ENCODE data around the gene TMPRSS13. TPM values are rescaled to one million over a fixed set of nuclear protein-coding genes. Genes with fewer than 3 reads are reported as not detected.

Gene TMPRSS13
- total RNA-seq, 3 donors from 2014 or later, result 0.26 to 0.38 (median 0.38) TPM

DNA sequence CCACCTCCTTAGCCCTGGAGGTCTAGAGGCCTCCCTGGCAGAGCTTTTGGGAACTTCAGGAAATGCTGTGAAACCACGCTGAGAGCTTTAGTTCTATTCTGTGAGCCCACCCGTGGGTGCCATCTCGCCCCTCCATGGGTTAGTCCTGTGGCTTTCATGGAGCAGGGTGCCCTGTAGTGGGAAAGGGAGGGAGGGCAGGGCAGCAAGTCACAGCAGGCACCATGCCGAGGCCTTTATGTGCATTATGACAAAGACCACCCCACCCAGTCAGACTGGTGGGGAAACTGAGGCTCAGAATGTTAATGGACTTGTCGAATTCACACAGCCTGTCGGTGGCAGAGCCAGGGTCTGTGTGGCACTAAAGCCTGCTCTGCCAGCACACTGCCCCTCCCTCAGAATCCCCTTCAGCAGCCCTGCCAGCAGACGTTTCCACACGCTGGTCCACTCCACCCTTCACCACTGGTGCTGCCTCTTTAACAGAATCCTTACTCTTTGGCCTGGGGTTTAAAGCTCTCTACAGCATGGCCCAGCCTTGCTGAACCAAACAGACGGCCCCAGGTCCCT, 13.4 kb downstream of the TMPRSS13 start:
- Mint-ChIP-seq H3K36me3 (ENCODE audit: insufficient read depth) (no peaks in the 10 kb centered on the region), H3K4me3 (no peak overlapping the region)
- DNase-seq, result no peak

DNA sequence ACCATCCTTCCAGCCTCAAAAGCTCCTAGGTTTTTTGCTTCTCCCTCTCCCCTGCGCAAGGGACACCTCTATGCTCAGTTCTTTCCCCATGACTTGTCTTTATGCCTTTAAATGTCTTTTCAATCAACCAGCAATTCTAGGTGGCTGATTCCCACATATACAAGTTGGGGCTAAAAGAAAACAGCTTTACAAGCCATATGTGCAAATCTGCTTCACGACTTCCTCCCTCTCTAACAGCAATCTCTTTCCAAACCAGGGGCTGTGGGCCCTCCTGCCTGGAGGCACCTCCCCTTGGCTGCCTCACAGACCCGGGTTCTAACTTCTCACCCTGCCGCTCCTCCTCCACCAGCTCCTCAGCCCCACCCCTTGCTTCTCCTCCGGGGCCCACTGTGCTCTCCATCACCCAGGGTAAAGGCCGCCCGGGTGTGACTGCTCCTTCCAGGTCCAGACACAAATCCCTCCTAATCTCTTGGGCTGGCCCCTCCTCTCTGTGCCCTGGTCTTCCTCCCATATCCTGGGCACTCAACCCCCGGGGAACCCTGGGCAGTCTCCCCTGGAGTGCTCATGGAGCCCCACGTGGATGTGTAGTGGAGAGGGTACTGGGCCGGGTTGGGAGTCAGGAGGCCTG, 14.1 kb downstream of the TMPRSS13 start:
- H3K36me3 Mint-ChIP-seq (ENCODE audit: insufficient read depth), result no peaks in the 10 kb centered on the region
- H3K4me1 Mint-ChIP-seq (ENCODE audit: low read depth), result peaks cover 5% of the 10 kb centered on the region
- H3K4me3 Mint-ChIP-seq, result no peak overlapping the region
- no peaks in the 10 kb centered on the region for H3K9me3 Mint-ChIP-seq
- H3K27me3 Mint-ChIP-seq (ENCODE audit: low read depth), result no peaks in the 10 kb centered on the region
- ATAC-seq (no peak), DNase-seq (no peak)

More for the DNA sequence above, 13.4 kb downstream of the TMPRSS13 start:
- no peaks in the 10 kb centered on the region for H3K27me3 Mint-ChIP-seq (ENCODE audit: low read depth)
- ATAC-seq, result no peak
- no peaks in the 10 kb centered on the region for H3K9me3 Mint-ChIP-seq
- H3K4me1 Mint-ChIP-seq (ENCODE audit: low read depth), result peaks cover 5% of the 10 kb centered on the region

DNA sequence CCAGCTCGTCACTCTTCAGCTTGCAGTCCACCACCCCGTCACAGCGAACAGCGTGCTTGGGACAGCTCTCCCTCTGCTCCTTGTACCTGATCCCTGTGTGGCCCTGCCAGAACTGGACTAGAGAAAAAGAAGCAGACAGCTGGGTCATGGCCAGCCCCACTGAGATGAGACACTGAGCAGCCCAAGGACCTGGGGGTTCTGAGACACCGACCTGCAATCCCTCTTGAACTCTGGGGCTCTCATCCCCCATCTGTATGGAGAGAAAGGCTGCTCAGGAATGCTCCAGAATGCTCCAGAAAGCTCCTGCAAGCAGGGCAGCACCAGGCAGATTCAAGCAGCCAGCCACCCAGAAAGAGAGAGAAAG, 14.8 kb downstream of the TMPRSS13 start:
- DNase-seq, result no peak
- H3K36me3 Mint-ChIP-seq (ENCODE audit: insufficient read depth), result no peaks in the 10 kb centered on the region
- no peaks in the 10 kb centered on the region for H3K9me3 Mint-ChIP-seq
- H3K27me3 Mint-ChIP-seq (ENCODE audit: low read depth), result no peaks in the 10 kb centered on the region
- ATAC-seq, result no peak
- no peak overlapping the region for H3K4me3 Mint-ChIP-seq
- H3K4me1 Mint-ChIP-seq (ENCODE audit: low read depth), result peaks cover 3% of the 10 kb centered on the region

DNA sequence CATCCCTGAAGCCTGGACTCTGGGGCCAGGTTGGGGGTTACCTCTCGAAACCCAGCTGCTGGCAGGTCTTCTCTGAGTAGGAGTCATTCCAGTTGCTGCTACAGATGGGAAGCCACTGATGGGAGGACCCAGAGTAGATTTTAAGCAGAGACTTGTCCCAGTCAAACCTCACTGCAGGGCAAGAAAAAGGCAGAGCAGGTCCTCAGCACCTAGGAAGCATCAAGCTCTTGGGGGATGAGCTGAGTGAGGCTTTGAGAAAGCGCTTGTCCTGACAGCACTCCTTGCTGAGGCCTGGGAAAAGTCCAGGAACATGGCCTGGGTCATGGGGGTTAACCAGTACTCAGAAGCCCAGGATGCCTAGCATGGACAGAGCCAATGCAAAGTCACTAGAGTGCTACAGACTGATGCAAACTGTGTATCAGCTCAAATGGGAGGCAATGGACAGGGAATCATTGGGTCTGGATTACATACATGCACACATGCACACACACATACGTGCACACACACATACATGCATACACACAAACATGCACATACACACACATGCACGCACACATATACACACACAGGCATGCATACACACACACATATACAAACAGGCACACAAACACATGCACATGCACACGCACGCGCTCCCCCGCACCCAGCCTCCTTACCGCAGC, 15.3 kb downstream of the TMPRSS13 start:
- Mint-ChIP-seq H3K4me3 (no peak overlapping the region), H3K36me3 (ENCODE audit: insufficient read depth) (no peaks in the 10 kb centered on the region), H3K9me3 (no peaks in the 10 kb centered on the region), H3K4me1 (ENCODE audit: low read depth) (no peaks in the 10 kb centered on the region), H3K27me3 (ENCODE audit: low read depth) (no peaks in the 10 kb centered on the region)
- no peak for DNase-seq
- no peak for ATAC-seq

DNA sequence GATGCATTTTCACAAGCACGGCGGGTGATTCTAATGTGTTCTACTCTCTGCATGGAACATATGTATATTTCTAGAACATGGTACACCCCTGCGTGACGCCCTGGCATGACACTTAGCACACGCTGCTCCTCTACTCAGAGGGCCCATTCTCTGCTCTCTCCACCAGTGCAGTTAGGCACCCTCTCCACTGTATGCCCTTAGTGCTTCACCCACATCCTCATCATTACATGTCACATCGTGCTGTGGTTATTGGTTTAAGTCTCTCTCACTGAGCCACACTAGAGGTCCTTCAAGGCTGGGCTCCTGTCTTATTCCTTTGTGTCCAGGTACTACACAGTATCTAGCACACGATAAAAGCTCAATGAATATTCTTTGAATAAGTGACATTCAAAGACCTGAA, 16.7 kb downstream of the TMPRSS13 start:
- Mint-ChIP-seq H3K9me3 (no peaks in the 10 kb centered on the region), H3K4me1 (ENCODE audit: low read depth) (peaks cover 2% of the 10 kb centered on the region), H3K27me3 (ENCODE audit: low read depth) (no peaks in the 10 kb centered on the region), H3K4me3 (no peak overlapping the region), H3K36me3 (ENCODE audit: insufficient read depth) (no peaks in the 10 kb centered on the region)
- ATAC-seq (no peak), DNase-seq (no peak)

DNA sequence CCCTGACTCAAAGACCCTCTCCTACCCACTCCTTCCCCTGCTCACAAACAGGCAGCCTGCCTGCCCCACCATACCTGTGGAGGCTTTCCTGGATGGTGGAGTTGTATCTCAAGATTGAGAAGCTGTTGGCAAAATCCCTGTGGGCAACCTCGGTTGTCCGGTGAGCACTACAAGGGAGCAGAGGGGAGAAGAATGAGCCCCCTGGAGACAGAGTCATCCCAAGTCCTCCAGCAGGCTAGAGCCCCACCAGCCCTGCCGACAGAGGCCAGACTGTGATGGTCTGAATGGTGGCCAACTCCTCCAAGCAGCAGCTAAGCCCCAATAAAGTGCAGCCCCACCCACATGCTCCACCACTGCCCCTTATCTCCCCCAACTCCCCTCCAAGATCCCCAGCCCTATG, 17.5 kb downstream of the TMPRSS13 start:
- DNase-seq (no peak), ATAC-seq (no peak)
- Mint-ChIP-seq H3K9me3 (no peaks in the 10 kb centered on the region), H3K4me1 (ENCODE audit: low read depth) (peaks cover 6% of the 10 kb centered on the region), H3K27me3 (ENCODE audit: low read depth) (no peaks in the 10 kb centered on the region), H3K36me3 (ENCODE audit: insufficient read depth) (no peaks in the 10 kb centered on the region), H3K4me3 (no peak overlapping the region)

DNA sequence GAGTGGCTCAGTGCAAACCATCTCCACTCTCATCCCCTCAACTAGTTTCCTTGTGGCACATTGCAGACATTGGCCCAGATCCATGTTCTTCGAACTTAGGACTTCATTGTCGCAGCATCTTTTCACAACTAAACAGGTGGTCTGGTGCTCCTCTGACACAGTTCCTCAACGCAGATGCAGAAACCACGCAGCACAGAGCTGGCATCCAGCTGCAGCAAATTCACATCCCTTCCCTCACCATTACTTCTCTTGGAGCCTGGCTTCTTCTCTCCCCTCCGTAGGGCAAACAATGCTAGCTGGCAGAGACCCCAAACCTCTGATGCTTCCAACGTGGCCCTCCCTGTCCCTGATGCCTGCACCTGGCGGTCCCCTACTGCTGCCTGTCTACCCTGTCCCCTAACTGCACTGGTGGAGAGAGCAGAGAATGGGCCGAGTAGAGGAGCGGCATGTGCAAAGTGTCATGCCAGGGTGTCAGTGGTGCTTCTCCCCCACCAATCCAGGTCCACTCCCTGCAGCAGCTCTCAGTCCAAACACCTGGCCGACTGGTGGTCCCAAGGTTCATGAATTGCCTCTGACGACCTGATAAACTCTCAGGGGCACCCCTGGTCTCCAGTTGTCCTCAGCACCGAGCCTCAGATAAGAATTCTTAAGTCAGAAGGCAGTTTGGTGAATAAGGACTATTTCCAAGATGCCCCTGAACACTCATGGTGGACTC, 18.1 kb downstream of the TMPRSS13 start:
- H3K27me3 Mint-ChIP-seq (ENCODE audit: low read depth), result no peaks in the 10 kb centered on the region

DNA sequence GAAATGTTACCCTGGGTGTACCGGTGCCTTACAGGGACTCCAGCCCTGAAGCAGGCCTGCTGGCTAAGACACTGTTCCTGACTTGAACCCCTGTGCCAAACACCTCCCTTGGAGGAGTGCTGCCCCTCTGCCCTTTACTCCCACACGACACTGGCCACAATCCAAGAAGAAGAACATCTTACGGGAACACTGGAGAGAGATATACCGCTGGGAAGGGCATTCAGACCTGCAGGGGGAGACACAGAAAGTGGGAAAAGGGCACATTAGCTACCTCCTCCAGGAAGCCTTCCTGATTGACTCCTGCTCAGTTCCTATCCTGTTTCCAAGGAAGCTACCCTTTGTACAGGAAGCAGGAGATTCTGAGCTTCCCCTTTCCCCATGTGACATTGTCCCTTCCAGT, 18.7 kb downstream of the TMPRSS13 start:
- Mint-ChIP-seq H3K4me1 (ENCODE audit: low read depth) (peaks cover 6% of the 10 kb centered on the region), H3K9me3 (no peaks in the 10 kb centered on the region), H3K36me3 (ENCODE audit: insufficient read depth) (no peaks in the 10 kb centered on the region), H3K4me3 (no peak overlapping the region), H3K27me3 (ENCODE audit: low read depth) (no peaks in the 10 kb centered on the region)
- no peak for ATAC-seq
- no peak for DNase-seq

More for the DNA sequence above, 18.1 kb downstream of the TMPRSS13 start:
- no peaks in the 10 kb centered on the region for H3K9me3 Mint-ChIP-seq
- ATAC-seq (no peak), DNase-seq (no peak)
- no peaks in the 10 kb centered on the region for H3K36me3 Mint-ChIP-seq (ENCODE audit: insufficient read depth)
- H3K4me3 Mint-ChIP-seq, result no peak overlapping the region
- peaks cover 6% of the 10 kb centered on the region for H3K4me1 Mint-ChIP-seq (ENCODE audit: low read depth)

DNA sequence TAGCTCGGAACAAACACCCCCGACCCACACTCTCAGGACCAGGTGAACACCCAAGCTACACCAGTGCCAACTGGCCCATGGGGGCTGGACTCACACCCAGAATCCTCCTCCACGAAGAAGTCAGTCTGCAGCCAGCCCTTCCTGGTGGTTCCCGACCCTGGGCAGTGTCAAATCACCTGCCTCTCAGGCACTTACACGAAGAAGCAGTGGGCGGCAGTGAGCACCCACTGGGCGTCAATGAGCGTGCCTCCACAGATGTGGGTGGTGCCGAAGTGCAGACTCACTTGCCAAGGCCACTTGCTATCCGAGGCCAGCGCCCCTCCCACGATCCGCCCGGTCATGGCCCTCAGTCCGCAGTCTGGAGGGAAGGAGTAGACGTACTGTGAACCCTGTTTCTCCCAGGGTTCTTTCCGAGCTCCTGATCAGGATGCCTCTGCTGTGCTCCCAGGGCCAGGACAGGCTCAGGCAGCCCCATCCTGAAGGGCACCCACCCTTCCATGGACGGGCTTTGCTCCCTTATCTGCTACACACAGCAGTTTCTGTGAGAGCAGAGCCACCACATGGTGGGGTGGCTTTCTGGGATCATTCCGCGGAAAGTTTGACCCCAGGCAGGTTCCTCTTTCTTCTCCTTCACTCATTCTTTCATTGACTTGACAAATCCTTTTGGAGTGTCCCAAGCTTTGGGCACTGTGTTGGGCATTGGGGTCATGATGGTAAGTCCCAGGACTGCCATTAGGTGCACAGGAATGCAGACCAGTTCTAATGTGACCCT, 19.4 kb downstream of the TMPRSS13 start:
- Mint-ChIP-seq H3K4me1 (ENCODE audit: low read depth) (peaks cover 6% of the 10 kb centered on the region), H3K9me3 (no peaks in the 10 kb centered on the region)

DNA sequence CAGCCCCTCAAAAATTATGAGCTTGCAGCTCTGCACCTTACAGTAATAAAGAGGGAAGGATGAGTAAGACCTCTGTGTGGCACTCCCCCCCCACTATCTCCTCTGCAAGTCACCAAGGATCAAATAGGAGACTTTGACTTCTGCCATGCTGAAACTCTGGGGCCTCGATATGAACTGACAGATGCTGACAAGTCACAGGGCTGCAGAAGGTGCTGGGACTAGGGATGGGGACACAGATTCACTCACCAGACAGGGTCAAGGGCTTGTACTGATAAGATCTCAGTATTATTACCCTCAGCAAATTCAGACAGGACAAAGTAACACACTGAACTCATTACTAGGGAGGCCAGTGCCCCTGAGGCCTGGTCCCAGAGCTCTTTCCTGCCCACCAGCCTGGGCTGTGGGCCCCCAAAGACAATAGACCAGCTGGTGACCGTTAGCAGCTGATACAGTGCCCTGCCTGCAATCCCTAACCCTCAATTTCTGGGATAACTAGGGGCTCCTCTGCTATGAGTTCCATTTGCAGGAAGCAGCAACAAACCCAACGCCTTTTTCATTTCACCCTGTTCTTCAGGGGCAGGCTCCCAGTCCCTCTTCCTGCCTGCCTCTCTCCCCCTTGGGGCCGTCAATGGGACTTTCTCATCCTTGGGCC, 20.1 kb downstream of the TMPRSS13 start:
- no peak for DNase-seq

More for the DNA sequence above, 19.4 kb downstream of the TMPRSS13 start:
- Mint-ChIP-seq H3K4me3 (no peak overlapping the region), H3K27me3 (ENCODE audit: low read depth) (peaks cover 2% of the 10 kb centered on the region), H3K36me3 (ENCODE audit: insufficient read depth) (no peaks in the 10 kb centered on the region)
- DNase-seq (no peak), ATAC-seq (no peak)

DNA sequence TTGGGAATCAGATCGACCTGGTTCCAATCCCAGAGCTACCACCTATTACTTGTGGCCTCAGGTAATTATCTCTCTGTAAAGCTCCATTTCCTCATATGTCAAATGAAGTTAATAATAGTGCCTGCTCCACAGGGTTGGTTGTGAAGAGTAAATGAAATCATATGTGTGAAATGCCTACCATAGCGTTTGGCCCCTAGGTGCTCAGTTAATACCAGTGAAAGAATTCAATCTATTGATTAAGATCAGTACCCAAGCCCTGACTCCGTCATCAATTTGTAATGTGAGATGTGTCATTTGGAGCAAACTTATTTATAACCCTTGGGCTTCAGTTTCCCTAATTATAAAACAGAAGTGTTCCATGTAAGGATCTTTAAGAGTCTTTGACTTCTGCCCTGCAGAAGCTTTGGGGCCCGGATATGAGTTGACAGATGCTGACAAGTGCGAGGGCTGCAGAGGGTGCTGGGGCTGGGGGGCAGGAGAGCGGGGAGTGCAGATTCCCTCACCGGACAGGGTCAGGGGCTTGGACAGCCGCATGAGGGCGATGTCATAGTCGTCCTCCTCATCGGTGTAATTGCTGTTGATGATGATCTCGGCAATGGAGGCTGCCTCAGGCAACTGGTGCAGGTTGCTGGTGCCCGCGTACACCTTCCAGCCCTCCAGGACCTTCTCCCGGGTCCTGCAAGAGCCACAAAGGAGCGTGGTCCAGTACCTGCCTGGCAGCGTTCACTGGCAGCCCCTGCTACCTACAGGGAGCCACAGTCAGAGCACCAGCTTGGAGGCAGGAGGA, 20.9 kb downstream of the TMPRSS13 start:
- no peak overlapping the region for H3K4me3 Mint-ChIP-seq
- no peaks in the 10 kb centered on the region for H3K36me3 Mint-ChIP-seq (ENCODE audit: insufficient read depth)
- peaks cover 2% of the 10 kb centered on the region for H3K27me3 Mint-ChIP-seq (ENCODE audit: low read depth)
- no peaks in the 10 kb centered on the region for H3K9me3 Mint-ChIP-seq
- no peak for ATAC-seq
- no peak for DNase-seq
- H3K4me1 Mint-ChIP-seq (ENCODE audit: low read depth), result peaks cover 6% of the 10 kb centered on the region

More for the DNA sequence above, 20.1 kb downstream of the TMPRSS13 start:
- H3K9me3 Mint-ChIP-seq, result no peaks in the 10 kb centered on the region
- no peak for ATAC-seq
- H3K27me3 Mint-ChIP-seq (ENCODE audit: low read depth), result peaks cover 2% of the 10 kb centered on the region
- no peaks in the 10 kb centered on the region for H3K36me3 Mint-ChIP-seq (ENCODE audit: insufficient read depth)
- peaks cover 6% of the 10 kb centered on the region for H3K4me1 Mint-ChIP-seq (ENCODE audit: low read depth)
- no peak overlapping the region for H3K4me3 Mint-ChIP-seq

DNA sequence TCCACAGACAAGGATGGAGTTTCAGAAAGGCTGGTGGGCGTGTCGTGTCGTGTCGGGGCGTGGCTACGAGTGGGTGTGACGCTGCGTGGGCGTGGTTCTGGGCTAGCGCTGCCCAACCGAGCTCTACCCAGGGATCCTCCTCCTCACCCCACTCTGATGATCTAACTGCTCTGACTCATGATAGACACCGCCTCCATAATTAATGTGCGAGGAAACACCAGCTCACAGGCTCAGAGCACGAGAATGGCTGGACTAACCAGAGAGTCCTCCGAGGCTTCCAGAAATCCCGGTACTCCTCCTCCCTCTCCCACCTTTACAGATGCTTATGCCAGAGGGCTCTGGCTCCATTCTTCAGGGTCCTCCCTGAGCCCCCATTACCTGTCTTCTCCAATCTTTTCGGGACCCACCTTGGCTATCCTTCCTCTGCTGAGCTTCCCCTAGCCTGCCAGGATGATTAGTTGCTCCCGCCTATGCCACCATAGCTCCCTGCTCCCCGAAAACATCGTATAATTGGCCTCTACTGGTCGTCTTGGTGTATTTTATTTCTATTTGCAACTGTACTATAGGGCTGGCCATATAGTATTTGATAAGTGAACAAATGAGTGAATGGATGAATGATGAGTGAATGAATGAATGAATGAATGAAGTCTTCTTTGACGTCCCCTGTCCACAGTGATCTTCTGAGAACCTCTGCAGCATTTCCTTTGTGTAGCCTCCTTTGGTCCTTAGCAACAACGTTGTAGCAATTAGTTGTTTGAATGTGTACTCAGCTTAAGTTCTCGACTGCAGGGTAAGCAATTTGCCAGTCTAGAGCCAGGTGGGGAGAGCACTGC, 21.7 kb downstream of the TMPRSS13 start:
- ATAC-seq (peak; percentile 93 to 99), DNase-seq (peak; percentile 67)
- Mint-ChIP-seq H3K27me3 (ENCODE audit: low read depth) (peaks cover 2% of the 10 kb centered on the region), H3K4me1 (ENCODE audit: low read depth) (peaks cover 6% of the 10 kb centered on the region), H3K9me3 (no peaks in the 10 kb centered on the region), H3K36me3 (ENCODE audit: insufficient read depth) (no peaks in the 10 kb centered on the region), H3K4me3 (no peak overlapping the region)
